ENCODE results near the gene TBC1D22A. TPM values are rescaled to one million over a fixed set of nuclear protein-coding genes. Genes with fewer than 3 reads are reported as not detected.

The TBC1D22A gene
- total RNA-seq, 1 experiment from 2014 or later = 20.9 TPM

DNA sequence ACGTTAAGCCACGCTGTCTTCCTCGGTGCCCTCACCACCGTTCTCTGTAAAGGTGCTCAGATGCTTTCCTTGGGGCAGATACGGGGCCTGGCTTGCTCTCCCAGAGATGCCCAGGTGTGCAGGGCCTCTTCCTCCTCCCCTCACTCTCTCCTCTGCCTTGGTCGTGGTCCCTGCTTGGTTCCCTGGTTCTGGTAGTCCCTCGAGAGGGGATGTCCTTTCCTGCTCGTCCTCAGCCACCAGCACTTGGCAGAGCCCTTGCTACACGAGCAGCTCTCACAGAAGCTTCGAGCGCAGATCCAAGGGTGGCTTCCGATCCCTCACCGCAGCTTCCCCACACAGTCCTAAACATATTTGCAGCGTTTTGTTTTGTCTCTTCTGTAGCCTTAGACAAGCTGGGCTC is 298.8 kb downstream of the TBC1D22A start:
- CTCF ChIA-PET = no interaction called here
- no peaks in the 10 kb centered on the region for H3K27me3 ChIP-seq (ENCODE audit: insufficient read depth, low read length)
- H3K36me3 ChIP-seq (ENCODE audit: control insufficient read depth in 1 of 2, insufficient read depth in 2 of 2, low read length in 2 of 2) = no peaks in the 10 kb centered on the region
- no peaks in the 10 kb centered on the region for H3K4me1 ChIP-seq (ENCODE audit: control insufficient read depth in 1 of 2, insufficient read depth in 2 of 2, low read length in 2 of 2)
- no peak for DNase-seq (ENCODE audit: low read depth, low spot score)
- RAD21 ChIA-PET (ENCODE audit: low non-redundant PET in 1 of 2, low total read pairs in 2 of 2, uncharacterized antibody in 2 of 2, unreplicated experiment in 2 of 2) = no interaction called here
- intact Hi-C loops (cut with micrococcal nuclease) = no loop called here
- H3K27ac ChIP-seq (ENCODE audit: low read depth, low read length) = no peak overlapping the region
- H3K4me2 ChIP-seq (ENCODE audit: low read length) = no peak overlapping the region
- H3K4me3 ChIP-seq (replicated peaks in 1 of 2; ENCODE audit: low read depth in 1 of 2, low read length in 2 of 2) = no peak overlapping the region
- H3K79me2 ChIP-seq (ENCODE audit: insufficient read depth, low read length) = no peaks in the 10 kb centered on the region
- ATAC-seq = no peak
- H3K9me2 ChIP-seq (ENCODE audit: insufficient read depth) = no peaks in the 10 kb centered on the region
- H4K20me1 ChIP-seq (ENCODE audit: insufficient read depth) = no peaks in the 10 kb centered on the region
- H3K9me3 ChIP-seq (ENCODE audit: control insufficient read depth in 1 of 2, insufficient read depth in 1 of 2, low read depth in 1 of 2, low read length in 2 of 2) = no peaks in the 10 kb centered on the region
- TF ChIP-seq, protein P1, sequence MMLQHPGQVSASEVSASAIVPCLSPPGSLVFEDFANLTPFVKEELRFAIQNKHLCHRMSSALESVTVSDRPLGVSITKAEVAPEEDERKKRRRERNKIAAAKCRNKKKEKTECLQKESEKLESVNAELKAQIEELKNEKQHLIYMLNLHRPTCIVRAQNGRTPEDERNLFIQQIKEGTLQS (IDR thresholded peaks at IDR 0.05) = no peak
- TF ChIP-seq, protein P2, sequence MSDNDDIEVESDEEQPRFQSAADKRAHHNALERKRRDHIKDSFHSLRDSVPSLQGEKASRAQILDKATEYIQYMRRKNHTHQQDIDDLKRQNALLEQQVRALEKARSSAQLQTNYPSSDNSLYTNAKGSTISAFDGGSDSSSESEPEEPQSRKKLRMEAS (IDR thresholded peaks at IDR 0.05) = no peak
- TF ChIP-seq ELF1 (IDR thresholded peaks at IDR 0.05; ENCODE audit: borderline replicate concordance, low read depth) = no peak
- TF ChIP-seq, protein P3, sequence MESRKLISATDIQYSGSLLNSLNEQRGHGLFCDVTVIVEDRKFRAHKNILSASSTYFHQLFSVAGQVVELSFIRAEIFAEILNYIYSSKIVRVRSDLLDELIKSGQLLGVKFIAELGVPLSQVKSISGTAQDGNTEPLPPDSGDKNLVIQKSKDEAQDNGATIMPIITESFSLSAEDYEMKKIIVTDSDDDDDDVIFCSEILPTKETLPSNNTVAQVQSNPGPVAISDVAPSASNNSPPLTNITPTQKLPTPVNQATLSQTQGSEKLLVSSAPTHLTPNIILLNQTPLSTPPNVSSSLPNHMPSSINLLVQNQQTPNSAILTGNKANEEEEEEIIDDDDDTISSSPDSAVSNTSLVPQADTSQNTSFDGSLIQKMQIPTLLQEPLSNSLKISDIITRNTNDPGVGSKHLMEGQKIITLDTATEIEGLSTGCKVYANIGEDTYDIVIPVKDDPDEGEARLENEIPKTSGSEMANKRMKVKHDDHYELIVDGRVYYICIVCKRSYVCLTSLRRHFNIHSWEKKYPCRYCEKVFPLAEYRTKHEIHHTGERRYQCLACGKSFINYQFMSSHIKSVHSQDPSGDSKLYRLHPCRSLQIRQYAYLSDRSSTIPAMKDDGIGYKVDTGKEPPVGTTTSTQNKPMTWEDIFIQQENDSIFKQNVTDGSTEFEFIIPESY (IDR thresholded peaks at IDR 0.05; ENCODE audit: extremely low read depth, insufficient replicate concordance, low read length) = no peak
- TF ChIP-seq SP1 (IDR thresholded peaks at IDR 0.05; ENCODE audit: low read depth) = no peak
- no peak for TF ChIP-seq ZNF274 (IDR thresholded peaks at IDR 0.05; ENCODE audit: low read depth, low read length)
- no peak for TF ChIP-seq POLR2A (IDR thresholded peaks at IDR 0.05; ENCODE audit: borderline replicate concordance, extremely low read depth, insufficient read depth, insufficient read length)
- TF ChIP-seq SRF (IDR thresholded peaks at IDR 0.05; ENCODE audit: low read depth) = no peak
- POLR2A ChIA-PET = no interaction called here
- H3K9ac ChIP-seq (ENCODE audit: low read length) = no peak overlapping the region
- H2AFZ ChIP-seq (ENCODE audit: low read depth, low read length, poor library complexity, severe bottlenecking) = no peak overlapping the region
- BruUV-seq (replicated peaks) = no TSS peak

DNA sequence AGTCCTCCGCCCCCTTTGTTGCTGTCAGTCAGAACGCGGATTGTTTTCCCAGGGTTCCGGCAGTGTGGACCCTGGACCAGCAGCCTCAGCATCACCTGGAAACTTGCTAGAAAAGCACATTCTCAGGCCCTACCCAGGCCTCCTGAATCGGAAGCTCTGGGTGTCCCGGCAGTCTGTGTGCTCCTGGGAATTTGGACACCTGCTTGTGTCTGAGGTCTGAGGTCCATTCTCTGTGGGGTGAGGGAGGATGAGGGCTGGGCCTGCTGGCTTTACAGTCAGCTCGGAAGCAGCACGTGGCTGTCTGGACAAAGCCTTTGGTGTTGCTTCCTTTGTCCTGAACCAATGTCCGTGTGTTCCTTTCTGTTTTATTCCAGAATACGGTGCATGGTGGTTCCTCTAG is 299.7 kb downstream of the TBC1D22A start:
- no peak for DNase-seq (ENCODE audit: low read depth, low spot score)
- no TSS peak for BruUV-seq (replicated peaks)
- CTCF ChIA-PET = no interaction called here
- no peaks in the 10 kb centered on the region for H3K36me3 ChIP-seq (ENCODE audit: control insufficient read depth in 1 of 2, insufficient read depth in 2 of 2, low read length in 2 of 2)
- no peaks in the 10 kb centered on the region for H3K27me3 ChIP-seq (ENCODE audit: insufficient read depth, low read length)
- intact Hi-C loops (cut with micrococcal nuclease) = no loop called here
- POLR2A ChIA-PET = no interaction called here
- H4K20me1 ChIP-seq (ENCODE audit: insufficient read depth) = no peaks in the 10 kb centered on the region
- ATAC-seq = no peak
- no peak overlapping the region for H3K4me3 ChIP-seq (replicated peaks in 1 of 2; ENCODE audit: low read depth in 1 of 2, low read length in 2 of 2)
- H3K79me2 ChIP-seq (ENCODE audit: insufficient read depth, low read length) = no peaks in the 10 kb centered on the region
- H3K9ac ChIP-seq (ENCODE audit: low read length) = no peak overlapping the region
- TF ChIP-seq, protein P1 (IDR thresholded peaks at IDR 0.05) = no peak
- TF ChIP-seq EGR1 (IDR thresholded peaks at IDR 0.05; ENCODE audit: low read depth) (no peak), SP1 (IDR thresholded peaks at IDR 0.05; ENCODE audit: low read depth) (no peak), POLR2A (IDR thresholded peaks at IDR 0.05; ENCODE audit: borderline replicate concordance, extremely low read depth, insufficient read depth, insufficient read length) (no peak), JUND (IDR thresholded peaks at IDR 0.05) (no peak), SIN3A (IDR thresholded peaks at IDR 0.05; ENCODE audit: low read depth) (no peak), CBX3 (IDR thresholded peaks at IDR 0.05; ENCODE audit: low read depth) (no peak), EZH2phosphoT487 (IDR thresholded peaks at IDR 0.05; ENCODE audit: borderline replicate concordance) (no peak)
- TF ChIP-seq, protein P4, sequence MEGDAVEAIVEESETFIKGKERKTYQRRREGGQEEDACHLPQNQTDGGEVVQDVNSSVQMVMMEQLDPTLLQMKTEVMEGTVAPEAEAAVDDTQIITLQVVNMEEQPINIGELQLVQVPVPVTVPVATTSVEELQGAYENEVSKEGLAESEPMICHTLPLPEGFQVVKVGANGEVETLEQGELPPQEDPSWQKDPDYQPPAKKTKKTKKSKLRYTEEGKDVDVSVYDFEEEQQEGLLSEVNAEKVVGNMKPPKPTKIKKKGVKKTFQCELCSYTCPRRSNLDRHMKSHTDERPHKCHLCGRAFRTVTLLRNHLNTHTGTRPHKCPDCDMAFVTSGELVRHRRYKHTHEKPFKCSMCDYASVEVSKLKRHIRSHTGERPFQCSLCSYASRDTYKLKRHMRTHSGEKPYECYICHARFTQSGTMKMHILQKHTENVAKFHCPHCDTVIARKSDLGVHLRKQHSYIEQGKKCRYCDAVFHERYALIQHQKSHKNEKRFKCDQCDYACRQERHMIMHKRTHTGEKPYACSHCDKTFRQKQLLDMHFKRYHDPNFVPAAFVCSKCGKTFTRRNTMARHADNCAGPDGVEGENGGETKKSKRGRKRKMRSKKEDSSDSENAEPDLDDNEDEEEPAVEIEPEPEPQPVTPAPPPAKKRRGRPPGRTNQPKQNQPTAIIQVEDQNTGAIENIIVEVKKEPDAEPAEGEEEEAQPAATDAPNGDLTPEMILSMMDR (IDR thresholded peaks at IDR 0.05 in 2 of 3, conservative IDR thresholded peaks at IDR 0.05 in 1 of 3; ENCODE audit: borderline replicate concordance in 1 of 3, insufficient read depth in 1 of 3, low read depth in 2 of 3, low read length in 2 of 3) = no peak
- no peaks in the 10 kb centered on the region for H3K9me2 ChIP-seq (ENCODE audit: insufficient read depth)
- no peak overlapping the region for H3K4me2 ChIP-seq (ENCODE audit: low read length)
- H3K9me3 ChIP-seq (ENCODE audit: control insufficient read depth in 1 of 2, insufficient read depth in 1 of 2, low read depth in 1 of 2, low read length in 2 of 2) = no peaks in the 10 kb centered on the region
- RAD21 ChIA-PET (ENCODE audit: low non-redundant PET in 1 of 2, low total read pairs in 2 of 2, uncharacterized antibody in 2 of 2, unreplicated experiment in 2 of 2) = no interaction called here
- no peak overlapping the region for H2AFZ ChIP-seq (ENCODE audit: low read depth, low read length, poor library complexity, severe bottlenecking)
- H3K4me1 ChIP-seq (ENCODE audit: control insufficient read depth in 1 of 2, insufficient read depth in 2 of 2, low read length in 2 of 2) = no peaks in the 10 kb centered on the region
- H3K27ac ChIP-seq (ENCODE audit: low read depth, low read length) = no peak overlapping the region
